Measurements from ENCODE around the gene TANC1. TPM values are rescaled to one million over a fixed set of nuclear protein-coding genes. Genes with fewer than 3 reads are reported as not detected.

TANC1 gene
- total and polyA plus RNA-seq, 2 experiments from 2014 or later = 22.1 to 34.8 TPM

DNA sequence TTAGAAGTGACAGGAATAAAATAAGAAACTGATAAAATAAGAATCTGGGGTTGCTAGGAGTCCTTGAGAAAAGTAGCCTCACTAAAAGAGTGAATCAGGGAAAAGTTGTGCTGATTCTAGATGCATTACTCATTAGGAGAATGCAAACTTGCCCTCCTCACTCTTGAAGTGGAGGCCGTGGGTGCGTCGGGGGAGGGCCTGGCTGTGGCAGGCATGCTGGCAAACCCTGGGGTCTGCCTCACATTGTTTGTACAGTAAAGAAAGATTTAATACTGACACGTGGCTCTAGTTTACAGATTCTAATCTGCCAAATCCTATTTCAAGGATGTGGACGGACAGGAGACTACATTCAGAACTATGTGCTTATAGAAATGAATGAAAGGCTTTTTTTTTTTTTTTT, 41.9 kb downstream of the TANC1 start:
- Histone ChIP-seq H3K4me3 (no peak overlapping the region), H3K36me3 (no peaks in the 10 kb centered on the region), H3K4me1 (ENCODE audit: low read depth) (peaks cover 21% of the 10 kb centered on the region), H3K27me3 (no peaks in the 10 kb centered on the region), H3K9me3 (ENCODE audit: low read depth) (no peaks in the 10 kb centered on the region), H3K27ac (no peak overlapping the region)
- no peak for TF ChIP-seq CTCF (IDR thresholded peaks at IDR 0.05; ENCODE audit: low read depth, low read length)
- peak in 1 of 2 donors; percentile 63 for DNase-seq (ENCODE audit: low read depth in 1 of 2, low spot score in 1 of 2)

GRCh38 chr2:159010963-159011362, 42.5 kb downstream of the TANC1 start:
- H3K27ac ChIP-seq = no peak overlapping the region
- H3K36me3 ChIP-seq = no peaks in the 10 kb centered on the region
- H3K4me3 ChIP-seq = no peak overlapping the region
- peaks cover 21% of the 10 kb centered on the region for H3K4me1 ChIP-seq (ENCODE audit: low read depth)
- TF ChIP-seq CTCF (IDR thresholded peaks at IDR 0.05; ENCODE audit: low read depth, low read length) = no peak
- peak in 1 of 2 donors; percentile 42 for DNase-seq (ENCODE audit: low read depth in 1 of 2, low spot score in 1 of 2)
- H3K9me3 ChIP-seq (ENCODE audit: low read depth) = no peaks in the 10 kb centered on the region
- no peaks in the 10 kb centered on the region for H3K27me3 ChIP-seq

DNA sequence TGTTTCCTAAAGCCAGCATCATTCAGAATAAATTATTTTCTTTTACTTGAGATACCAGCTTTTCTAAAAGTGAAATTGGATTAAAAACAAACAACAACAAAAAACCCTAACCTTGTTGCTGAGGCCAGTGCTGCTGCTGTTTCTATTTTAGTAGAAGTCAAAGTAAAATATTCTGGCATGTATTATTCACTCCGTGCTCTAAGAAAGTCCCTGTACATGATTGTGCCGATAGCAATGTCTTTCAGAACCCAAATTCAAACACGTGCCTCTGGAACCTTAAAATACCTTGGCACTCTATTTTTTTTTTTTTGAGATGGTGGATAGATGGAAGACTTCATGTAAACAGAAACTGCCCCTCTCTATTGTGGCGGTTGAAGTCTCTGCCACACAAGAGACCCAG, 43.7 kb downstream of the TANC1 start:
- H3K9me3 ChIP-seq (ENCODE audit: low read depth) = no peaks in the 10 kb centered on the region
- DNase-seq (ENCODE audit: low read depth in 1 of 2, low spot score in 1 of 2) = no peak
- peaks cover 21% of the 10 kb centered on the region for H3K4me1 ChIP-seq (ENCODE audit: low read depth)
- no peak overlapping the region for H3K4me3 ChIP-seq
- no peak for TF ChIP-seq CTCF (IDR thresholded peaks at IDR 0.05; ENCODE audit: low read depth, low read length)
- H3K27me3 ChIP-seq = no peaks in the 10 kb centered on the region
- H3K27ac ChIP-seq = peak overlapping the region; percentile 24
- no peaks in the 10 kb centered on the region for H3K36me3 ChIP-seq

DNA sequence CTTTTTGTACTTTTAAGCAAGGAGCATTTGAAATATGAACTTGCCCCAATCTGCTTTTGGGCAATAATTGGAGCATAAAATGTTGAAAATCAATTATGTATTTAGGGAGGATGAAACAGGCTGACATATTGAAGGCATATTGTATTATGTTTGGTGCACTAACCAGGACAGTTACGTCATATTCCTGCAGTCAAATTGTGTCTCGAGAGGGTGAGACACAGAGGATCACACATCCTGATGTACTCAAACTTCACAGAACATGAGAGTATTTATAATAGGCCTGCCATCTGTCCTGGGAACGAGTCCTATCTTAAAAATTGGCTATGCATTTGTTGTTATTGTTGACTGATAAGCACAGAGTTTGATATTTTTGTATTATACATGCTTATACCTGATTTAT, 44.7 kb downstream of the TANC1 start:
- Histone ChIP-seq H3K4me3 (no peak overlapping the region), H3K27me3 (no peaks in the 10 kb centered on the region), H3K36me3 (no peaks in the 10 kb centered on the region), H3K27ac (no peak overlapping the region), H3K4me1 (ENCODE audit: low read depth) (peaks cover 21% of the 10 kb centered on the region), H3K9me3 (ENCODE audit: low read depth) (no peaks in the 10 kb centered on the region)
- no peak for DNase-seq (ENCODE audit: low read depth in 1 of 2, low spot score in 1 of 2)
- TF ChIP-seq CTCF (IDR thresholded peaks at IDR 0.05; ENCODE audit: low read depth, low read length) = no peak

DNA sequence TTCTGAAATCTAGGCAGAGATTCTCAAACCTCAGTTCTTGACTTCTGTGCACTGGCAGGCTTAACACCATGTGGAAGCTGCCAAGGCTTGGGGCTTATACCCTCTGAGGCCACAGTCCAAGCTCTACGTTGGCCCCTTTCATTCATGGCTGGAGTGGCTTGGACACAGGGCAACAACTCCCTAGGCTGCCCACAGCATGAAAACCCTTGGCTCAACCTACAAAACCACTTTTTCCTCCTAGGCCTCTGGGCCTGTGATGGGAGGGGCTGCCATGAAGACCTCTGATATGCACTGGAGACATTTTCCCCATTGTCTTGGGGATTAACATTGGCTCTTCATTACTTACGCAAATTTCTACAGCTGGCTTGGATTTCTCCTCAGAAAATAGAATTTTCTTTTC, 46.7 kb downstream of the TANC1 start:
- no peaks in the 10 kb centered on the region for H3K27me3 ChIP-seq
- TF ChIP-seq CTCF (IDR thresholded peaks at IDR 0.05; ENCODE audit: low read depth, low read length) = no peak
- no peaks in the 10 kb centered on the region for H3K9me3 ChIP-seq (ENCODE audit: low read depth)
- DNase-seq (ENCODE audit: low read depth in 1 of 2, low spot score in 1 of 2) = no peak
- peaks cover 29% of the 10 kb centered on the region for H3K4me1 ChIP-seq (ENCODE audit: low read depth)
- no peak overlapping the region for H3K27ac ChIP-seq
- no peaks in the 10 kb centered on the region for H3K36me3 ChIP-seq
- H3K4me3 ChIP-seq = no peak overlapping the region

DNA sequence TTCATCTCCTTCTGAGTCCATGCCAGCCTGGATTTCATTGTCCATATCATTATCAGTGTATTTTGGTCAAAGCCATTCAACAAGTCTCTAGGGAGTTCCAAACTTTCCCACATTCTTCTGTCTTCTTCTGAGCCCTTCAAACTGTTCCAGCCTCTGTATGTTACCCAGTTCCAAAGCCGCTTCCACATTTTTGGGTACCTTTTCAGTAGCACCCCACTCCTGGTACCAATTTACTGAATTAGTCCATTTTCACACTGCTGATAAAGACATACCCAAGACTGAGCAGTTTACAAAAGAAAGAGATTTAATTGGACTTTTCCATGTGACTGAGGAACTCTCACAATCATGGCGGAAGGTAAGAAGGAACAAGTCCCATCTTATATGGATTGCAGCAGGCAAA, 47.4 kb downstream of the TANC1 start:
- TF ChIP-seq CTCF (IDR thresholded peaks at IDR 0.05; ENCODE audit: low read depth, low read length) = no peak
- Histone ChIP-seq H3K4me1 (ENCODE audit: low read depth) (peaks cover 23% of the 10 kb centered on the region), H3K9me3 (ENCODE audit: low read depth) (no peaks in the 10 kb centered on the region), H3K27ac (no peak overlapping the region), H3K27me3 (no peaks in the 10 kb centered on the region), H3K4me3 (no peak overlapping the region), H3K36me3 (no peaks in the 10 kb centered on the region)
- DNase-seq (ENCODE audit: low read depth in 1 of 2, low spot score in 1 of 2) = no peak
